Measurements from ENCODE around the gene ING5.

- no peak for TF ChIP-seq GATA2 (IDR thresholded peaks at IDR 0.05; ENCODE audit: low read depth, low read length)
- no peak for TF ChIP-seq GATA3 (IDR thresholded peaks at IDR 0.05; ENCODE audit: low read depth, low read length)
These were observed 1.3 kb downstream of the ING5 start for GRCh38 chr2:241703032-241703604.

Measured in SH-SY5Y (cell line).